Measurements from ENCODE around the gene PPIL1.

Gene PPIL1

GRCh38 chr6:36843170-36843569 is 31.4 kb downstream of the PPIL1 start:
- TF ChIP-seq CTCF (conservative IDR thresholded peaks at IDR 0.05; ENCODE audit: control insufficient read depth, insufficient read depth, low read depth, low read length): no peak
- no peak for DNase-seq (ENCODE audit: low read depth)
- no peak overlapping the region for H3K4me3 ChIP-seq (ENCODE audit: control insufficient read depth, low read depth, low read length)

GRCh38 chr6:36841756-36842155 is 32.8 kb downstream of the PPIL1 start:
- no peak for DNase-seq (ENCODE audit: low read depth)
- no peak for TF ChIP-seq CTCF (conservative IDR thresholded peaks at IDR 0.05; ENCODE audit: control insufficient read depth, insufficient read depth, low read depth, low read length)

GRCh38 chr6:36840432-36841403 is 33.9 kb downstream of the PPIL1 start:
- TF ChIP-seq CTCF (conservative IDR thresholded peaks at IDR 0.05; ENCODE audit: control insufficient read depth, insufficient read depth, low read depth, low read length): no peak
- no peak for DNase-seq (ENCODE audit: low read depth)
- peak overlapping the region; percentile 25 for H3K4me3 ChIP-seq (ENCODE audit: control insufficient read depth, low read depth, low read length)

More at GRCh38 chr6:36841756-36842155, 32.8 kb downstream of the PPIL1 start:
- H3K4me3 ChIP-seq (ENCODE audit: control insufficient read depth, low read depth, low read length): no peak overlapping the region

- no peak for DNase-seq (ENCODE audit: low read depth)
- H3K4me3 ChIP-seq (ENCODE audit: control insufficient read depth, low read depth, low read length): peak overlapping the region; percentile 27
- TF ChIP-seq CTCF (conservative IDR thresholded peaks at IDR 0.05; ENCODE audit: control insufficient read depth, insufficient read depth, low read depth, low read length): no peak
These were observed 34.7 kb downstream of the PPIL1 start for GRCh38 chr6:36839749-36840431.

- TF ChIP-seq CTCF (conservative IDR thresholded peaks at IDR 0.05; ENCODE audit: control insufficient read depth, insufficient read depth, low read depth, low read length): no peak
- DNase-seq (ENCODE audit: low read depth): no peak
- H3K4me3 ChIP-seq (ENCODE audit: control insufficient read depth, low read depth, low read length): peak within 1 kb of the TSS; percentile 27
These were observed 35.5 kb downstream of the PPIL1 start, which contains the start of gene CPNE5 for GRCh38 chr6:36838896-36839748. CPNE5 (minus strand) TSS chr6:36839444; CDS start chr6:36839377, 67 bp downstream.

GRCh38 chr6:36837686-36838085 is 36.9 kb downstream of the PPIL1 start:
- no peak for TF ChIP-seq CTCF (conservative IDR thresholded peaks at IDR 0.05; ENCODE audit: control insufficient read depth, insufficient read depth, low read depth, low read length)
- no peak overlapping the region for H3K4me3 ChIP-seq (ENCODE audit: control insufficient read depth, low read depth, low read length)
- no peak for DNase-seq (ENCODE audit: low read depth)
